Measurements from ENCODE around the gene RO60. TPM values are rescaled to one million over a fixed set of nuclear protein-coding genes. Genes with fewer than 3 reads are reported as not detected.
A peak's percentile ranks its signal among the peaks of the same experiment; 100 is the strongest.

Gene RO60
- total RNA-seq, 4 donors from 2014 or later, result 43.4 to 63.9 (median 62.6) TPM

GRCh38 chr1:193102662-193103061 is 43.2 kb downstream of the RO60 start:
- TF ChIP-seq POLR2A (IDR thresholded peaks at IDR 0.05) (no peak), EP300 (IDR thresholded peaks at IDR 0.05) (no peak), POLR2AphosphoS5 (IDR thresholded peaks at IDR 0.05) (no peak)
- TF ChIP-seq, protein P1, sequence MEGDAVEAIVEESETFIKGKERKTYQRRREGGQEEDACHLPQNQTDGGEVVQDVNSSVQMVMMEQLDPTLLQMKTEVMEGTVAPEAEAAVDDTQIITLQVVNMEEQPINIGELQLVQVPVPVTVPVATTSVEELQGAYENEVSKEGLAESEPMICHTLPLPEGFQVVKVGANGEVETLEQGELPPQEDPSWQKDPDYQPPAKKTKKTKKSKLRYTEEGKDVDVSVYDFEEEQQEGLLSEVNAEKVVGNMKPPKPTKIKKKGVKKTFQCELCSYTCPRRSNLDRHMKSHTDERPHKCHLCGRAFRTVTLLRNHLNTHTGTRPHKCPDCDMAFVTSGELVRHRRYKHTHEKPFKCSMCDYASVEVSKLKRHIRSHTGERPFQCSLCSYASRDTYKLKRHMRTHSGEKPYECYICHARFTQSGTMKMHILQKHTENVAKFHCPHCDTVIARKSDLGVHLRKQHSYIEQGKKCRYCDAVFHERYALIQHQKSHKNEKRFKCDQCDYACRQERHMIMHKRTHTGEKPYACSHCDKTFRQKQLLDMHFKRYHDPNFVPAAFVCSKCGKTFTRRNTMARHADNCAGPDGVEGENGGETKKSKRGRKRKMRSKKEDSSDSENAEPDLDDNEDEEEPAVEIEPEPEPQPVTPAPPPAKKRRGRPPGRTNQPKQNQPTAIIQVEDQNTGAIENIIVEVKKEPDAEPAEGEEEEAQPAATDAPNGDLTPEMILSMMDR (IDR thresholded peaks at IDR 0.05), result no peak
- WGBS, result 91% methylated on average over 5 of the region's 5 CpGs
- Histone ChIP-seq H3K4me3 (no peak overlapping the region), H3K27me3 (no peaks in the 10 kb centered on the region), H3K4me1 (peaks cover 22% of the 10 kb centered on the region), H3K9me3 (no peaks in the 10 kb centered on the region), H3K27ac (no peak overlapping the region), H3K36me3 (peaks cover 24% of the 10 kb centered on the region)
- DNase-seq (ENCODE audit: low spot score in 2 of 2), result no peak

- WGBS, result 26% methylated on average over 9 of the region's 9 CpGs
- H3K9me3 ChIP-seq, result no peaks in the 10 kb centered on the region
Measured at GRCh38 chr1:193103759-193104501, 44.5 kb downstream of the RO60 start.

GRCh38 chr1:193104502-193104906 is 45.1 kb downstream of the RO60 start:
- Histone ChIP-seq H3K4me3 (peak overlapping the region; percentile 89), H3K27ac (peak overlapping the region; percentile 98), H3K36me3 (peaks cover 8% of the 10 kb centered on the region), H3K27me3 (no peaks in the 10 kb centered on the region), H3K9me3 (no peaks in the 10 kb centered on the region), H3K4me1 (peaks cover 22% of the 10 kb centered on the region)
- peak in 1 of 2 donors; percentile 75 for DNase-seq (ENCODE audit: low spot score in 2 of 2)
- TF ChIP-seq EP300 (IDR thresholded peaks at IDR 0.05) (no peak), POLR2A (IDR thresholded peaks at IDR 0.05) (no peak), POLR2AphosphoS5 (IDR thresholded peaks at IDR 0.05) (no peak)
- TF ChIP-seq, protein P1 (IDR thresholded peaks at IDR 0.05), result no peak
- under 1% methylated on average over 24 of the region's 24 CpGs for WGBS

More at GRCh38 chr1:193103759-193104501, 44.5 kb downstream of the RO60 start:
- Histone ChIP-seq H3K27ac (peak overlapping the region; percentile 98), H3K36me3 (peaks cover 13% of the 10 kb centered on the region), H3K27me3 (no peaks in the 10 kb centered on the region), H3K4me3 (peak overlapping the region; percentile 89), H3K4me1 (peaks cover 22% of the 10 kb centered on the region)
- TF ChIP-seq EP300 (IDR thresholded peaks at IDR 0.05), result no peak
- TF ChIP-seq, protein P1 (IDR thresholded peaks at IDR 0.05), result no peak
- no peak for TF ChIP-seq POLR2A (IDR thresholded peaks at IDR 0.05)
- no peak for TF ChIP-seq POLR2AphosphoS5 (IDR thresholded peaks at IDR 0.05)
- no peak for DNase-seq (ENCODE audit: low spot score in 2 of 2)

GRCh38 chr1:193104907-193105820 is 45.8 kb downstream of the RO60 start, which contains the start of gene GLRX2:
GLRX2 (minus strand) TSS chr1:193105414; CDS start chr1:193105382, 32 bp downstream.
- Histone ChIP-seq H3K27me3 (no peaks in the 10 kb centered on the region), H3K4me1 (peaks cover 22% of the 10 kb centered on the region), H3K9me3 (no peaks in the 10 kb centered on the region), H3K36me3 (peaks cover under 1% of the 10 kb centered on the region), H3K4me3 (peak within 1 kb of the TSS; percentile 89), H3K27ac (peak within 1 kb of the TSS; percentile 98)
- TF ChIP-seq POLR2AphosphoS5 (IDR thresholded peaks at IDR 0.05) (no peak), POLR2A (IDR thresholded peaks at IDR 0.05) (peak in 1 of 2 donors; percentile 70)
- WGBS, result 0% methylated on average over 22 of the region's 73 CpGs
- DNase-seq (ENCODE audit: low spot score in 2 of 2), result peak; percentile 90 to 92

DNA sequence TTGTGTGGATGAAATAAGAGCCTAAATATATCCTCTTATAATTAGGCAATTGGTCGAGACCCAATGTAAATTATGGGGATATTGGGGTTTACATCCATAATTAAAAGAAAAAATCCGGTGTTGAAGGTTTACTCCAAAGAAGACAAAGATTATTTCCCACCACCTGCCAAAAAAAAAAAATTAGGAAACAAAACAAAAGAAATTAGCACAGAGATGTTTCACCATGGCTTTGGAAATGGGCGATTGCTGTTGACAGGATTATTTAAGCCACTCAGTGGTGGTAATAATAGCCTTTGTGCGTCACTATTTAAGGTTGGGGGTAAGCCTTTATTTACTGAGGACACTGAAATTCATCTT is 46.4 kb downstream of the RO60 start:
- TF ChIP-seq POLR2AphosphoS5 (IDR thresholded peaks at IDR 0.05), result no peak
- no peak for TF ChIP-seq POLR2A (IDR thresholded peaks at IDR 0.05)
- TF ChIP-seq, protein P1 (IDR thresholded peaks at IDR 0.05), result no peak
- TF ChIP-seq EP300 (IDR thresholded peaks at IDR 0.05), result no peak
- Histone ChIP-seq H3K4me1 (peaks cover 22% of the 10 kb centered on the region), H3K4me3 (peak overlapping the region; percentile 89), H3K27me3 (no peaks in the 10 kb centered on the region), H3K27ac (peak overlapping the region; percentile 98), H3K9me3 (no peaks in the 10 kb centered on the region), H3K36me3 (no peaks in the 10 kb centered on the region)
- DNase-seq (ENCODE audit: low spot score in 2 of 2), result no peak
- 34% methylated on average over 4 of the region's 4 CpGs for WGBS

Data from suprapubic skin (tissue), 4 donors.